Fibroblast of gingiva (primary cell): ENCODE results near the gene CSNK2A1.
"Not testable (repeated sequence)": the region's sequence is repeated elsewhere in the genome, so short reads cannot be mapped to it uniquely, and the experiment has no call there.

Source experiments
- DNase-seq: peaks from one replicate; pipeline ENCODE4 v3.0.0-alpha.2; 2011; ENCODE audit warnings: low read depth

The CSNK2A1 gene

GRCh38 chr20:533526-533925, 10.1 kb downstream of the CSNK2A1 start:
- DNase-seq: no peak

GRCh38 chr20:532530-532929, 11.1 kb downstream of the CSNK2A1 start:
- DNase-seq: no peak

GRCh38 chr20:531608-532007, 12.0 kb downstream of the CSNK2A1 start:
- no peak for DNase-seq

GRCh38 chr20:530321-530720, 13.3 kb downstream of the CSNK2A1 start:
- no peak for DNase-seq

GRCh38 chr20:528923-529604, 14.5 kb downstream of the CSNK2A1 start:
- DNase-seq: peak; percentile 72

GRCh38 chr20:527571-527886, 16.1 kb downstream of the CSNK2A1 start:
- no peak for DNase-seq

- no peak for DNase-seq
These were observed 21.7 kb downstream of the CSNK2A1 start for GRCh38 chr20:521860-522259.

- DNase-seq: no peak
These were observed 23.6 kb downstream of the CSNK2A1 start for GRCh38 chr20:519999-520398.

- no peak for DNase-seq
These were observed 26.4 kb downstream of the CSNK2A1 start for GRCh38 chr20:517221-517620.

- DNase-seq: no peak
These were observed 26.8 kb downstream of the CSNK2A1 start for GRCh38 chr20:516799-517198.

- no peak for DNase-seq
These were observed 27.9 kb downstream of the CSNK2A1 start for GRCh38 chr20:515696-516095.

GRCh38 chr20:513429-513828, 30.2 kb downstream of the CSNK2A1 start:
- peak; percentile 19 for DNase-seq

- not testable (repeated sequence) for DNase-seq
These were observed 33.1 kb downstream of the CSNK2A1 start for GRCh38 chr20:510328-511057.

- DNase-seq: not testable (repeated sequence)
These were observed 35.2 kb downstream of the CSNK2A1 start for GRCh38 chr20:508364-508787.

- no peak for DNase-seq
These were observed 35.7 kb downstream of the CSNK2A1 start for GRCh38 chr20:507761-508332.

- DNase-seq: no peak
These were observed 36.4 kb downstream of the CSNK2A1 start for GRCh38 chr20:507006-507758.

GRCh38 chr20:504632-505075, 38.9 kb downstream of the CSNK2A1 start:
- DNase-seq: no peak

GRCh38 chr20:503048-503737, 40.4 kb downstream of the CSNK2A1 start:
- no peak for DNase-seq

- peak; percentile 75 for DNase-seq
These were observed 45.6 kb downstream of the CSNK2A1 start for GRCh38 chr20:497979-498378.

- DNase-seq: peak; percentile 98
These were observed 47.4 kb downstream of the CSNK2A1 start for GRCh38 chr20:496126-496696.

- DNase-seq: no peak
These were observed 51.4 kb downstream of the CSNK2A1 start for GRCh38 chr20:492159-492558.

GRCh38 chr20:487655-488054, 55.9 kb downstream of the CSNK2A1 start:
- DNase-seq: no peak
